HEK293T (cell line): ENCODE data around the gene ZNF19.

Source experiments
- ARNT ChIP-seq: fragments of 450-650 bp; IDR thresholded peaks from 2 replicates; pipeline ENCODE4 v1.6.1; 2017; ENCODE audit warnings: mild to moderate bottlenecking
- BHLHE40 ChIP-seq: fragments of 450-650 bp; IDR thresholded peaks from 2 replicates; pipeline ENCODE4 v1.6.1; 2016; ENCODE audit warnings: mild to moderate bottlenecking, moderate library complexity, borderline replicate concordance
- ELF4 ChIP-seq: fragments of 450-650 bp; IDR thresholded peaks from 2 replicates; pipeline ENCODE4 v1.6.1; 2017; ENCODE audit warnings: antibody characterized with exemption
- FOXM1 ChIP-seq: fragments of 450-650 bp; IDR thresholded peaks from 2 replicates; pipeline ENCODE4 v1.6.1; 2017; ENCODE audit warnings: mild to moderate bottlenecking, borderline replicate concordance

- TF ChIP-seq FOXM1 (no peak), ARNT (no peak), ELF4 (no peak), BHLHE40 (no peak)
These were observed 65.3 kb downstream of the ZNF19 start for GRCh38 chr16:71423865-71424264.
